ENCODE results near the gene METTL8.
"Not testable (repeated sequence)": the region's sequence is repeated elsewhere in the genome, so short reads cannot be mapped to it uniquely, and the experiment has no call there.

- TF ChIP-seq CTCF (conservative IDR thresholded peaks at IDR 0.05; ENCODE audit: low read length); EZH2phosphoT487 (IDR thresholded peaks at IDR 0.05; ENCODE audit: borderline replicate concordance): not testable (repeated sequence)
These were observed 10.9 kb downstream of the METTL8 start for GRCh38 chr2:171422710-171423495.
